A549 (cell line): ENCODE results near the gene ADARB2. TPM values are rescaled to one million over a fixed set of nuclear protein-coding genes. Genes with fewer than 3 reads are reported as not detected.

Source experiments
- ATAC-seq, 2 experiments: fragments of 200-7000 bp in 1 of 2; fragments of >200 bp in 1 of 2; cut with Nextera tagmentation in 1 of 2; cut with Tn5 transposase in 1 of 2; 3 replicates each; pipeline versions ENCODE4 v1.8.0 to v1.9.1; 2018 to 2020; ENCODE audit warnings: mild to moderate bottlenecking in 1 of 2, moderate library complexity in 1 of 2
- CTCF ChIA-PET: fragments of 300-600 bp; sonication (Branson Sonifier 250); formaldehyde crosslinking; extraction: SDS; loops from one replicate; lab custom pipeline; 2021; ENCODE audit warnings: antibody characterized with exemption, inconsistent platforms; lab: Yijun Ruan, JAX
- POLR2A ChIA-PET: fragments of 350-600 bp; formaldehyde crosslinking; extraction: SDS; loops from one replicate; lab custom pipeline; 2021; ENCODE audit warnings: antibody characterized with exemption, inconsistent platforms; lab: Yijun Ruan, JAX
- DNase-seq, 2 experiments: peaks; one replicate each; pipeline versions ENCODE4 v3.0.0 to v3.0.0-alpha.2; 2011 to 2016; ENCODE audit warnings: low read depth in 1 of 2, low spot score in 1 of 2
- FAIRE-seq: peaks from 2 replicates; lab custom pipeline; 2011; peaks lifted over from hg19 to GRCh38; lab: Jason Lieb, UNC
- H3K27ac ChIP-seq, 2 experiments: fragments of >200 bp; sonication (Bioruptor Twin); formaldehyde crosslinking; 3 replicates each; pipeline ENCODE4 v1.5.1; 2016 to 2017
- H3K4me1 ChIP-seq: fragments of >200 bp; sonication (Bioruptor Twin); formaldehyde crosslinking; 3 replicates; pipeline ENCODE4 v1.6.1; 2016
- H3K4me2 ChIP-seq: fragments of >200 bp; sonication (Bioruptor Twin); formaldehyde crosslinking; 3 replicates; pipeline ENCODE4 v1.6.1; 2016
- H3K4me3 ChIP-seq: fragments of >200 bp; sonication (Bioruptor Twin); formaldehyde crosslinking; 3 replicates; pipeline ENCODE4 v1.5.1; 2016
- H3K9me3 ChIP-seq: fragments of >200 bp; sonication (Bioruptor Twin); formaldehyde crosslinking; 3 replicates; pipeline ENCODE4 v1.6.1; 2016
- CBX8 ChIP-seq: fragments of 200-600 bp; sonication (generic); IDR thresholded peaks from 2 replicates; pipeline ENCODE4 v1.6.1; 2016
- CEBPB ChIP-seq, 2 experiments: fragments of >200 bp in 1 of 2; sonication (Bioruptor Twin) in 1 of 2; formaldehyde crosslinking in 1 of 2; IDR thresholded peaks; 2 replicates each; pipeline ENCODE4 v1.6.1; 2012 to 2016
- CHD4 ChIP-seq: fragments of 200-600 bp; sonication (generic); IDR thresholded peaks from 2 replicates; pipeline ENCODE4 v1.6.1; 2016; ENCODE audit warnings: antibody characterized with exemption, mild to moderate bottlenecking, borderline replicate concordance
- CTCF ChIP-seq: fragments of >200 bp; sonication (Bioruptor Twin); formaldehyde crosslinking; IDR thresholded peaks from 3 replicates; pipeline ENCODE4 v1.5.1; 2016
- EP300 ChIP-seq, 2 experiments: fragments of >200 bp; sonication (Bioruptor Twin); formaldehyde crosslinking; IDR thresholded peaks; 2 replicates in 1 of 2; 3 replicates in 1 of 2; pipeline ENCODE4 v1.6.1; 2016 to 2017
- ESRRA ChIP-seq: fragments of 150-350 bp; IDR thresholded peaks from 2 replicates; pipeline ENCODE4 v1.6.1; 2014; ENCODE audit warnings: mild to moderate bottlenecking, low read length, borderline replicate concordance
- FOSB ChIP-seq: fragments of 250-450 bp; sonication (Bioruptor Pico); IDR thresholded peaks from 2 replicates; pipeline ENCODE4 v1.5.0; 2020; ENCODE audit warnings: mild to moderate bottlenecking, moderate library complexity
- FOXS1 ChIP-seq: fragments of 250-450 bp; sonication (Bioruptor Pico); IDR thresholded peaks from 2 replicates; pipeline ENCODE4 v1.5.0; 2020; ENCODE audit warnings: mild to moderate bottlenecking, moderate library complexity
- HEYL ChIP-seq: fragments of 250-450 bp; sonication (Bioruptor Pico); IDR thresholded peaks from 2 replicates; pipeline ENCODE4 v1.8.0; 2021; ENCODE audit warnings: mild to moderate bottlenecking, moderate library complexity
- MYC ChIP-seq: IDR thresholded peaks from 2 replicates; pipeline ENCODE4 v1.6.1; 2012; ENCODE audit warnings: mild to moderate bottlenecking, inconsistent platforms, low read length, improper control_type of control experiment, borderline replicate concordance
- NR3C1 ChIP-seq: fragments of >200 bp; sonication (Bioruptor Twin); formaldehyde crosslinking; IDR thresholded peaks from 3 replicates; pipeline ENCODE4 v1.6.1; 2017
- PHF8 ChIP-seq: fragments of 200-600 bp; sonication (generic); IDR thresholded peaks from 2 replicates; pipeline ENCODE4 v1.6.1; 2016; ENCODE audit warnings: low read depth, mild to moderate bottlenecking, antibody characterized with exemption, moderate library complexity, borderline replicate concordance
- RCOR1 ChIP-seq: fragments of 150-350 bp; IDR thresholded peaks from 2 replicates; pipeline ENCODE4 v1.6.1; 2014; ENCODE audit warnings: antibody characterized with exemption, low read length, low read depth
- REST ChIP-seq: fragments of 200-600 bp; sonication (generic); IDR thresholded peaks from 2 replicates; pipeline ENCODE4 v1.6.1; 2016; ENCODE audit warnings: antibody characterized with exemption, mild to moderate bottlenecking, moderate library complexity
- RFX5 ChIP-seq: fragments of 450-650 bp; IDR thresholded peaks from 2 replicates; pipeline ENCODE4 v1.7.1; 2014; ENCODE audit warnings: antibody characterized with exemption, mild to moderate bottlenecking, moderate library complexity
- RNF2 ChIP-seq: fragments of 200-600 bp; sonication (generic); IDR thresholded peaks from 2 replicates; pipeline ENCODE4 v1.6.1; 2016; ENCODE audit warnings: low read depth, mild to moderate bottlenecking, antibody characterized with exemption, moderate library complexity, borderline replicate concordance
- TP53 ChIP-seq: fragments of 250-450 bp; sonication (Bioruptor Pico); IDR thresholded peaks from 2 replicates; pipeline ENCODE4 v1.5.0; 2021; ENCODE audit warnings: mild to moderate bottlenecking, moderate library complexity
- ZSCAN20 ChIP-seq: fragments of 250-450 bp; sonication (Bioruptor Pico); IDR thresholded peaks from 2 replicates; pipeline ENCODE4 v1.8.0; 2022; ENCODE audit warnings: mild to moderate bottlenecking, moderate library complexity
- WGBS: methylation state at CpG from one replicate; pipeline ENCODE4 v1.1.6; 2017; ENCODE audit errors: missing lambda C conversion rate; 5-methylcytosine and 5-hydroxymethylcytosine counted together
- polyA plus RNA-seq, 4 experiments: library from polyadenylated mRNA; depleted of rRNA in 3 of 4; stranded (reverse); fragments of >200 nt; fragmentation: RNase III in 1 of 4; extraction: RNeasy Plus Mini Kit Qiagen cat#74134 plus additional on column Dnase treatment in 1 of 4; gene quantifications; 2 replicates in 3 of 4; 3 replicates in 1 of 4; pipeline ENCODE4 v1.2.3, GENCODE V29; 2011 to 2017
- TF ChIP-seq, protein P1 (sequence below): fragments of >200 bp; sonication (Bioruptor Twin); formaldehyde crosslinking; IDR thresholded peaks from 2 replicates; pipeline ENCODE4 v1.6.1; 2016
- TF ChIP-seq, protein P2 (sequence below): IDR thresholded peaks from 2 replicates; pipeline ENCODE4 v1.6.1; 2012; ENCODE audit warnings: low read depth, borderline replicate concordance
- TF ChIP-seq, protein P3 (sequence below): fragments of >200 bp; sonication (Bioruptor Twin); formaldehyde crosslinking; IDR thresholded peaks from 3 replicates; pipeline ENCODE4 v1.6.1; 2016

ADARB2 gene
- polyA plus RNA-seq, 2 of the 4 experiments (the other 2 are of a cell fraction) = not detected

- no peak for TF ChIP-seq CBX8
Measured at GRCh38 chr10:1242975-1243374, 494.4 kb downstream of the ADARB2 start (continued).

DNA sequence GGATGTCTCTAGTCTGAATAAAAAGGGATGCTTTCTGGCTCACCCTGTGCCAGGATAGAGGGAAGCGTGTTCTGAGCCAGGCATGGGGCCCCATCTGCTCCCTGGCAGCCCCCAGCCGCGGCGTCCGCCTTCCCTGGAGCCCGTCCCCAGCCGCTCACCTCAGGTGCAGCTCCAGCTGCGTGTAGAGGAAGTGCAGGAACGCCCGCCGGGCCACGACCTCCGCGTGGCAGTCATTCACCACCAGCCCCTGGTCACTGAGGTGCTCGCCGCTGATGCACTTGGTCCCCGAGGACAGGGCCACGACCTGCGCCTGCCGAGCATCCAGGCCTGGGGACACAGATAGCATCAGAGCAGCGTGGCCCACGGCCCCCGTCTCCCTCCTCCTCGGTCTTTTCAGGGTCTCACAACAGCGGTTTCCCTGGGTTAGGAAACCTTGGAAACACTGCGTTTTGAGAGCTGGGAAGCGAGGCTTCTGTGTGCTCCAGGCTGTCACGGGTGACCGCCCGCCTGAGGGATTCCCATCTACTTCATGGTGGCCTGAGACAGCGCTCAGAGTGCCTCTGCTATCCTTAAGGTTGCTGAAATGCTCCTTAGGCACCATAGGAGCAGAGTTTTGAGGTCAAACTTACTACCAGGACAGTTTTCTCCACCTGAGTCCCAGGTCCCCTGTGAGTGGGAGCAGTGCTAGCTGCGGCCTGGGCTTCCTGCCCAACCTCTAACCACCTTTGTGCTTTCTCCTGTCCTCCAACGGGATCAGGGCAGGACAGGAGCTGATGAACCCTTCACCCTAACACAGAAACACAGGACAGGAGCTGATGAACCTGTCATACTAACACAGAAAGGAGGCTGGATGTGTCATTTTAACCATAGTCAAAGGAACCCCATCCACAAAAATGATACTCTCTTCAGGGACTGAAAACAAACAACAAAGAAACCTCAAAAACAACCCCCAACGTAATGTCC, 495.1 kb downstream of the ADARB2 start:
- H3K4me2 ChIP-seq = no peak overlapping the region
- H3K27ac ChIP-seq = no peak overlapping the region
- 45% methylated on average over 26 of the region's 34 CpGs for WGBS
- H3K9me3 ChIP-seq = no peaks in the 10 kb centered on the region
- H3K4me3 ChIP-seq = no peak overlapping the region
- FAIRE-seq (no peak), DNase-seq (no peak), ATAC-seq (peak in 1 of 2 experiments; percentile 19; a peak in 2 of 6 replicates)
- ChIA-PET CTCF (no interaction called here), POLR2A (no interaction called here)
- no peaks in the 10 kb centered on the region for H3K4me1 ChIP-seq
- TF ChIP-seq CEBPB (IDR thresholded peaks at IDR 0.05) = no peak
- TF ChIP-seq, protein P1, sequence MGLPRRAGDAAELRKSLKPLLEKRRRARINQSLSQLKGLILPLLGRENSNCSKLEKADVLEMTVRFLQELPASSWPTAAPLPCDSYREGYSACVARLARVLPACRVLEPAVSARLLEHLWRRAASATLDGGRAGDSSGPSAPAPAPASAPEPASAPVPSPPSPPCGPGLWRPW = no peak
- TF ChIP-seq FOSB (CRISPR knock-in tag) = no peak
- no peak for TF ChIP-seq REST
- no peak for TF ChIP-seq ESRRA
- no peak for TF ChIP-seq FOXS1

GRCh38 chr10:1241322-1241890, 495.9 kb downstream of the ADARB2 start:
- Histone ChIP-seq H3K27ac (no peak overlapping the region), H3K4me3 (no peak overlapping the region), H3K4me2 (no peak overlapping the region), H3K9me3 (no peaks in the 10 kb centered on the region), H3K4me1 (no peaks in the 10 kb centered on the region)
- CTCF ChIA-PET = no interaction called here
- ATAC-seq (no peak), DNase-seq (no peak), FAIRE-seq (no peak)
- TF ChIP-seq HEYL (CRISPR knock-in tag) (no peak), MYC (no peak), RNF2 (no peak), PHF8 (no peak), RFX5 (no peak), TP53 (CRISPR knock-in tag) (no peak), ZSCAN20 (no peak), NR3C1 (no peak), RCOR1 (no peak), EP300 (IDR thresholded peaks at IDR 0.05) (no peak), CTCF (no peak), CBX8 (no peak), CHD4 (no peak)
- TF ChIP-seq, protein P2, sequence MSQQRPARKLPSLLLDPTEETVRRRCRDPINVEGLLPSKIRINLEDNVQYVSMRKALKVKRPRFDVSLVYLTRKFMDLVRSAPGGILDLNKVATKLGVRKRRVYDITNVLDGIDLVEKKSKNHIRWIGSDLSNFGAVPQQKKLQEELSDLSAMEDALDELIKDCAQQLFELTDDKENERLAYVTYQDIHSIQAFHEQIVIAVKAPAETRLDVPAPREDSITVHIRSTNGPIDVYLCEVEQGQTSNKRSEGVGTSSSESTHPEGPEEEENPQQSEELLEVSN = no peak
- TF ChIP-seq, protein P3, sequence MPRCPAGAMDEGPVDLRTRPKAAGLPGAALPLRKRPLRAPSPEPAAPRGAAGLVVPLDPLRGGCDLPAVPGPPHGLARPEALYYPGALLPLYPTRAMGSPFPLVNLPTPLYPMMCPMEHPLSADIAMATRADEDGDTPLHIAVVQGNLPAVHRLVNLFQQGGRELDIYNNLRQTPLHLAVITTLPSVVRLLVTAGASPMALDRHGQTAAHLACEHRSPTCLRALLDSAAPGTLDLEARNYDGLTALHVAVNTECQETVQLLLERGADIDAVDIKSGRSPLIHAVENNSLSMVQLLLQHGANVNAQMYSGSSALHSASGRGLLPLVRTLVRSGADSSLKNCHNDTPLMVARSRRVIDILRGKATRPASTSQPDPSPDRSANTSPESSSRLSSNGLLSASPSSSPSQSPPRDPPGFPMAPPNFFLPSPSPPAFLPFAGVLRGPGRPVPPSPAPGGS = no peak
- POLR2A ChIA-PET = no interaction called here
- 49% methylated on average over 15 of the region's 16 CpGs for WGBS
